WTC11 (cell line): ENCODE data around the gene GNAI3. TPM values are rescaled to one million over a fixed set of nuclear protein-coding genes. Genes with fewer than 3 reads are reported as not detected.

Experiments used
- ATAC-seq: fragments of 200-7000 bp; cut with Tn5 transposase; 2 replicates; pipeline ENCODE4 v1.10.0; 2021; ENCODE audit warnings: mild to moderate bottlenecking, moderate library complexity
- CTCF ChIA-PET: fragments of 300-600 bp; sonication (Branson Sonifier 250); formaldehyde crosslinking; loops from one replicate; lab custom pipeline; 2021; ENCODE audit warnings: antibody characterized with exemption; lab: Charles Lee
- POLR2A ChIA-PET: fragments of 350-600 bp; sonication (Branson Sonifier 250); formaldehyde crosslinking; loops from one replicate; lab custom pipeline; 2021; ENCODE audit warnings: antibody characterized with exemption; lab: Charles Lee
- DNase-seq: peaks from one replicate; pipeline ENCODE4 v3.0.0; 2021; ENCODE audit warnings: low spot score
- H3K27ac Mint-ChIP-seq: 2 replicates; pipeline ENCODE4 v1.8.0; 2021; ENCODE audit warnings: mixed read lengths
- H3K27me3 Mint-ChIP-seq: 2 replicates; pipeline ENCODE4 v1.8.0; 2021; ENCODE audit warnings: low read depth, mild to moderate bottlenecking, moderate library complexity, mixed read lengths
- H3K36me3 Mint-ChIP-seq: 2 replicates; pipeline ENCODE4 v1.8.0; 2021; ENCODE audit warnings: mixed read lengths
- H3K4me1 Mint-ChIP-seq: 2 replicates; pipeline ENCODE4 v1.8.0; 2022; ENCODE audit warnings: mixed read lengths
- H3K4me3 Mint-ChIP-seq: 2 replicates; pipeline ENCODE4 v1.8.0; 2021; ENCODE audit warnings: mild to moderate bottlenecking, moderate library complexity, mixed read lengths
- H3K9me3 Mint-ChIP-seq: 2 replicates; pipeline ENCODE4 v1.8.0; 2021; ENCODE audit warnings: mixed read lengths
- AFF4 ChIP-seq: sonication (generic); formaldehyde crosslinking; IDR thresholded peaks from 2 replicates; pipeline ENCODE4 v1.8.1; 2023; ENCODE audit warnings: mild to moderate bottlenecking, missing genetic modification reagents, borderline replicate concordance
- ATF2 ChIP-seq: sonication (generic); formaldehyde crosslinking; IDR thresholded peaks from 2 replicates; pipeline ENCODE4 v1.8.1; 2022; ENCODE audit warnings: low read depth, missing genetic modification reagents, borderline replicate concordance
- ATF6 ChIP-seq: sonication (generic); formaldehyde crosslinking; IDR thresholded peaks from 2 replicates; pipeline ENCODE4 v1.8.1; 2023; ENCODE audit warnings: mild to moderate bottlenecking, missing genetic modification reagents
- CBFB ChIP-seq: sonication (generic); formaldehyde crosslinking; IDR thresholded peaks from 2 replicates; pipeline ENCODE4 v1.8.1; 2022; ENCODE audit warnings: mild to moderate bottlenecking, low read depth, missing genetic modification reagents
- CREM ChIP-seq: sonication (generic); formaldehyde crosslinking; IDR thresholded peaks from 2 replicates; pipeline ENCODE4 v1.8.1; 2022; ENCODE audit warnings: mild to moderate bottlenecking, missing genetic modification reagents, moderate library complexity
- E2F5 ChIP-seq: sonication (generic); formaldehyde crosslinking; IDR thresholded peaks from 2 replicates; pipeline ENCODE4 v1.8.1; 2022; ENCODE audit warnings: mild to moderate bottlenecking, moderate library complexity, missing genetic modification reagents
- ELF4 ChIP-seq: sonication (generic); formaldehyde crosslinking; IDR thresholded peaks from 2 replicates; pipeline ENCODE4 v1.8.1; 2022; ENCODE audit warnings: low read depth, mild to moderate bottlenecking, moderate library complexity, missing genetic modification reagents
- ERG ChIP-seq: fragments of 250-450 bp; sonication (Bioruptor Pico); IDR thresholded peaks from 2 replicates; pipeline ENCODE4 v1.8.0; 2021; ENCODE audit warnings: mild to moderate bottlenecking
- ESRRA ChIP-seq: sonication (generic); formaldehyde crosslinking; IDR thresholded peaks from 2 replicates; pipeline ENCODE4 v1.8.1; 2022; ENCODE audit warnings: mild to moderate bottlenecking, missing genetic modification reagents, borderline replicate concordance
- ETV6 ChIP-seq: sonication (generic); formaldehyde crosslinking; IDR thresholded peaks from 2 replicates; pipeline ENCODE4 v1.8.1; 2022; ENCODE audit warnings: mild to moderate bottlenecking, missing genetic modification reagents
- FOXJ3 ChIP-seq: sonication (generic); formaldehyde crosslinking; IDR thresholded peaks from 2 replicates; pipeline ENCODE4 v1.9.0; 2021; ENCODE audit warnings: missing genetic modification reagents, mild to moderate bottlenecking, borderline replicate concordance
- FOXK1 ChIP-seq: sonication (generic); formaldehyde crosslinking; IDR thresholded peaks from 2 replicates; pipeline ENCODE4 v1.8.0; 2022; ENCODE audit warnings: mild to moderate bottlenecking, moderate library complexity, missing genetic modification reagents
- HMGA2 ChIP-seq: fragments of 250-450 bp; sonication (Bioruptor Pico); IDR thresholded peaks from 2 replicates; pipeline ENCODE4 v1.4.0; 2021; ENCODE audit warnings: mild to moderate bottlenecking, moderate library complexity
- KAT7 ChIP-seq: sonication (generic); formaldehyde crosslinking; IDR thresholded peaks from 2 replicates; pipeline ENCODE4 v1.8.1; 2023; ENCODE audit warnings: missing genetic modification reagents, mild to moderate bottlenecking, borderline replicate concordance
- MAX ChIP-seq: sonication (generic); formaldehyde crosslinking; IDR thresholded peaks from 2 replicates; pipeline ENCODE4 v1.8.0; 2022; ENCODE audit warnings: mild to moderate bottlenecking, missing genetic modification reagents
- NFYB ChIP-seq: sonication (generic); formaldehyde crosslinking; conservative IDR thresholded peaks from 2 replicates; pipeline ENCODE4 v1.8.0; 2022; ENCODE audit warnings: low read depth, missing genetic modification reagents
- PRRX2 ChIP-seq: fragments of 250-450 bp; sonication (Bioruptor Pico); IDR thresholded peaks from 2 replicates; pipeline ENCODE4 v1.8.0; 2021; ENCODE audit warnings: mild to moderate bottlenecking
- SMAD3 ChIP-seq: sonication (generic); formaldehyde crosslinking; IDR thresholded peaks from 2 replicates; pipeline ENCODE4 v1.8.0; 2022; ENCODE audit warnings: missing genetic modification reagents, mild to moderate bottlenecking, borderline replicate concordance
- TCF7 ChIP-seq: sonication (generic); formaldehyde crosslinking; IDR thresholded peaks from 2 replicates; pipeline ENCODE4 v1.8.0; 2022; ENCODE audit warnings: mild to moderate bottlenecking, low read depth, missing genetic modification reagents, moderate library complexity
- TP53 ChIP-seq: sonication (generic); formaldehyde crosslinking; IDR thresholded peaks from 2 replicates; pipeline ENCODE4 v1.8.1; 2023; ENCODE audit warnings: mild to moderate bottlenecking, missing genetic modification reagents
- ZBTB21 ChIP-seq: sonication (generic); formaldehyde crosslinking; IDR thresholded peaks from 2 replicates; pipeline ENCODE4 v1.8.1; 2023; ENCODE audit warnings: mild to moderate bottlenecking, missing genetic modification reagents, borderline replicate concordance
- ZNF263 ChIP-seq: sonication (generic); formaldehyde crosslinking; IDR thresholded peaks from 2 replicates; pipeline ENCODE4 v1.8.1; 2022; ENCODE audit warnings: low read depth, mild to moderate bottlenecking, moderate library complexity, missing genetic modification reagents
- ZNF317 ChIP-seq: sonication (generic); formaldehyde crosslinking; IDR thresholded peaks from 2 replicates; pipeline ENCODE4 v1.8.1; 2023; ENCODE audit warnings: low read depth, mild to moderate bottlenecking, moderate library complexity, missing genetic modification reagents, borderline replicate concordance
- ZNF671 ChIP-seq: fragments of 250-450 bp; sonication (Bioruptor Pico); IDR thresholded peaks from 2 replicates; pipeline ENCODE4 v1.8.0; 2021; ENCODE audit warnings: mild to moderate bottlenecking
- total RNA-seq: library from RNA; stranded (reverse); gene quantifications from 3 replicates; pipeline ENCODE4 v1.2.3, GENCODE V29; 2021

The GNAI3 gene
- total RNA-seq, 1 experiment from 2014 or later, result 7.2 TPM

GRCh38 chr1:109527846-109528695 lies 20.3 kb upstream of the GNAI3 start:
- H3K9me3 Mint-ChIP-seq, result peaks cover 7% of the 10 kb centered on the region
- DNase-seq (no peak), ATAC-seq (no peak)
- peaks cover 8% of the 10 kb centered on the region for H3K27me3 Mint-ChIP-seq
- TF ChIP-seq TP53 (CRISPR knock-in tag) (no peak), E2F5 (CRISPR knock-in tag) (no peak), ZNF671 (no peak), ELF4 (CRISPR knock-in tag) (no peak), ZNF263 (CRISPR knock-in tag) (no peak), KAT7 (no peak), ETV6 (CRISPR knock-in tag) (no peak), CBFB (CRISPR knock-in tag) (no peak), ERG (no peak), PRRX2 (CRISPR knock-in tag) (no peak), CREM (CRISPR knock-in tag) (no peak), HMGA2 (CRISPR knock-in tag) (no peak), MAX (no peak), FOXJ3 (CRISPR knock-in tag) (no peak), ZBTB21 (no peak), ATF6 (CRISPR knock-in tag) (no peak), NFYB (CRISPR knock-in tag) (no peak)
- no peaks in the 10 kb centered on the region for H3K36me3 Mint-ChIP-seq
- ChIA-PET CTCF (interaction anchor here (1.4 to 16.4 kb wide), 2 partner anchors 33 to 103 kb away, joined by 3 to 740 read pairs; partner anchors contain the start of gene CYB561D1), POLR2A (no interaction called here)
- no peak overlapping the region for H3K4me3 Mint-ChIP-seq
- H3K4me1 Mint-ChIP-seq, result peaks cover 10% of the 10 kb centered on the region
- no peak overlapping the region for H3K27ac Mint-ChIP-seq

GRCh38 chr1:109528712-109529111 lies 19.7 kb upstream of the GNAI3 start:
- Mint-ChIP-seq H3K36me3 (no peaks in the 10 kb centered on the region), H3K27ac (no peak overlapping the region), H3K4me1 (peaks cover 10% of the 10 kb centered on the region), H3K27me3 (peaks cover 8% of the 10 kb centered on the region), H3K9me3 (peaks cover 6% of the 10 kb centered on the region), H3K4me3 (no peak overlapping the region)
- ChIA-PET POLR2A (no interaction called here), CTCF (interaction anchor here (2.5 to 16.4 kb wide), 3 partner anchors 21 to 45 kb away, joined by 12 to 740 read pairs (median 128); partner anchors contain the start of genes AMIGO1, ATXN7L2 and CYB561D1)
- TF ChIP-seq FOXK1 (CRISPR knock-in tag), result no peak
- TF ChIP-seq ATF2 (CRISPR knock-in tag), result no peak
- TF ChIP-seq TCF7 (CRISPR knock-in tag), result no peak
- no peak for TF ChIP-seq FOXJ3 (CRISPR knock-in tag)
- TF ChIP-seq SMAD3 (CRISPR knock-in tag), result no peak
- no peak for TF ChIP-seq ESRRA (CRISPR knock-in tag)
- no peak for TF ChIP-seq ZNF317 (CRISPR knock-in tag)
- TF ChIP-seq AFF4, result no peak
- ATAC-seq (no peak), DNase-seq (no peak)
